NK-92 (cell line): ENCODE measurements around the gene UST.
"Not testable (repeated sequence)": the region's sequence is repeated elsewhere in the genome, so short reads cannot be mapped to it uniquely, and the experiment has no call there.

Source experiments
- DNase-seq: peaks from one replicate; lab custom pipeline; 2025; ENCODE audit not compliant: unreplicated experiment; lab: John Stamatoyannopoulos, UW

UST gene

DNA sequence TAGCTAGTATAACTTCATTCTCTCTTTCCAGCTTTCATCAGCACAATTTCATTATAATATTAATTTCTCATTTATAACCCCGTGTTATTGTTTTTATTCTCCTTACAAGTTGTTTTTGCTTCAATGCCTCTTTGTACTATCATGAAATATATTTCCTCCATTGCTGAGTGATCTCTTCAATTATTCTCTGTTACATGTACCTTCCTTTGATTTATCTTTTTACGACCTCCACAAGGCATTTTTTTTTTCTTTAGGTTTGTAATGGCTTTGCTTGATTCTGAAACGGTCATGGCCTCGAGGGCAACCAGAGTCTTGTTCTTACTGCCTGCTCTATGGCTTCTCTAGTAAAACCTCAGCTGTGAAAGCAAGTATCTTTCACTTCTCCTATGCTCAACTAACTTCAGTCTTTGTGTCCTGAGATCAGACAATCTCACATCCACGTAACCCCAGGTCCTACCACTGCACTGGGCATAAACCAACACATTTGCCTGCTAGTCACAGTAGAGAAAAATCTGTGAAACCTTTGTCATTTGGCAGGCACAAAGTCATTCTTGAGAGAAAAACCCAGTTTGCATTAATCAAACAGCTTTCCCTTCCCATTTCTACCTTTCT is 119.9 kb downstream of the UST start:
- no peak for DNase-seq

DNA sequence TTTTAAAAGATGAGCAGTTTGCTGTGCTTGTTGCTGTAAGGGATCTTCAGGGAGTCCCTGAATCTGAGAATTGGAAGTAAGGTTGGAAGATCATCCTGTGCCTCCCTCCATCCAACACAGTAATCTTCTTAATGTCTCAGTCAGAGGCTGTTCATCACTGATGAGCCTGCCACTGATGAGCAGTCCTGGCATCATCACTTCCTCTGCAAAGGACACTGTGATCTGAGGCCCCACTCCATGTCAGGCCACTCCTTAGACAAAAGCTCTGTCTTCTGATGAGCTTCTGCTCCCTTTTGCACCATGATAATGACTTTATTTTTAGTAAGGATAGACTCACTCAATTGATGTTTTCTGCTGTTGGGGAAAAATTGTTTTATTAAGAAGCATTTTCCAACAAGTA is 121.0 kb downstream of the UST start:
- no peak for DNase-seq

DNA sequence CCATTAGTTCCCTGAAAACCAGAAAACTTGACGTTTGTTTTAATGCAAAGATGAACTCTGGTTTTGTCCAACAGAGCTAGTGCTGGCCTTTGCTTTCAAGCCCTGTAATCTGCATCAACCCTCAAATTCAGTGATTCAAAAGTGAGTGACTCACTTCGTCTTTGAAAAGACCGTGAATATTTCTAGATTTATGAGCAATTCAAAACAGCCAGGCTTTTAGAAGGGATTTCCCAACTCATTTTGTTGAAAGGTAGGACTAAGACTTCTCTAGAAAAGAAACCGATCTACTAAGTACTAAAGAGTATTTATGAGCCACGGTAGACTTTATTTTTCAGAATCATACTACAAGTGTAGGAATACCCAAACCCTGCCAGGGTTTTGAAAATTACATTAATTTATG is 121.5 kb downstream of the UST start:
- no peak for DNase-seq

DNA sequence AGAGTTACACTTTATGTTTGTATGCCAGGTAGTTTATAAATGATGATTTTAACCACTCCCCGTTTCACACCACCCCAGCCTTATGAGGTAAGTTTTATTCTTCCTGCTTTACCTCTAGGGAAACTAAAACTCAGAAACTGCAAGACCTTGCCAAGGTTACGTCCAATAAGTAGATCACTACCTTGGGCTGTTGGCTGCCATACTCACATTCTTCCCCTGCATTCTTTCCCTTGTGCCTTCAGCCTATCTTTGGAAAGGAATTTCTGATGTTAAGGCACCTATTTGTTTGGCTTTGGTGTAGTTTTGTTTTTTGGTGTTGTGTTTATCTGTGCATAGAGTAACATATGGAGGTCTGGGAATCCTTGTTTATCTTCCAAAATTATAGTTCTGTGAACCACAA is 122.1 kb downstream of the UST start:
- DNase-seq: no peak

DNA sequence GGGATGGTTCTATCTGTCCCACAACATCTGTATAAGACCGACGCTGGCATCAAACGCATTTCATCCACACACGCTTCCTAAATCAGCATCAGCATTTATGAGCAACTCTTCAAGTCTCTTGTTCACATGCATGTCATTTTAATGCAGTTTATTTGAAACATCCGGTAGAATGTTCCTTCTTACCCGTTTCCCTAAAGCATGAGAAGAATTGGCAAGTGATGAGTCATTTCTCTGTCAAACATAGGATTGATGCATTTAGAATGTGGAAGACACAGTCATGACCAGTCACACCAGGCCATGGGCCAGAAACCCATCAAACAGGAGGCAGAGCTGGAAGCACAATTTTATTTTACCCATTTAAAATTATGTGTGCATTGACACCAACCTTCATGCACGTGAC is 122.8 kb downstream of the UST start:
- no peak for DNase-seq

DNA sequence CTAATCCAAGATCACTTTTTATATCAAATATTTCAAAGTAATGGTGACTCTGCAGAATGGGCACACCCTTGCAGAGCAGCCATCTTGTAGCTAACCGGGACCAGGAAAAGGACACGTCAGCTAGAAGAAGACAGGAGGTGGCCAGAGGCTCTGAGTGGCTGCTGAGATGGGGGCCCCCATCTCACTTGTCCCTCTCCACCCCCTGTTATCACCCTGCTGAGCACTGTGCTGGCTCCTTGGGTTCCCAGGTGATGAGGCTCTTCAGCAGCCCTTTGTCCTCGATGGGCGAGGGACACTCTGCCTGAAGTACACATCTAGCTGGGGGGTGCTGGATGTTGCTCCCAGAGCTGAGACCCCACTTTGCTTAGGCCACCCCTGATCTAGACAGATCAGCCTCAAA is 126.3 kb downstream of the UST start:
- DNase-seq: no peak

DNA sequence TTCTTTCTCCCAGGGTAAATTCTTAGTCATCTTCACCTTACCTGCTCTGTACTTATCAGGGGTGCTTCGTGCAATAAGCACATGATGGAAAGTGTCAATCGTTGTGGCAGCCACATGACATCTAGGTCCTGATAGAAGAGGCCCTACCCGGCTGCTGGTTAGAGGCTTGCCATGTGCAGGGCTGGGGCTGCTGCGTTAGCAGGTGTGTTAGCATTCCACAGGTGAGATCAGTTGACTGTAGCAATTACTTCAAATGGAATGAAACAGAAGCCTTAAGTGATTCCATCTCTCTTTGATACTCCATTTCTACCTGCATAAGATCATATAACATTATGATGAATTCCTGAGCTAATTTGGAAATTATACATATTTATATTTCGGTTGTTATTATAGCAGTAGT is 127.0 kb downstream of the UST start:
- DNase-seq: no peak

DNA sequence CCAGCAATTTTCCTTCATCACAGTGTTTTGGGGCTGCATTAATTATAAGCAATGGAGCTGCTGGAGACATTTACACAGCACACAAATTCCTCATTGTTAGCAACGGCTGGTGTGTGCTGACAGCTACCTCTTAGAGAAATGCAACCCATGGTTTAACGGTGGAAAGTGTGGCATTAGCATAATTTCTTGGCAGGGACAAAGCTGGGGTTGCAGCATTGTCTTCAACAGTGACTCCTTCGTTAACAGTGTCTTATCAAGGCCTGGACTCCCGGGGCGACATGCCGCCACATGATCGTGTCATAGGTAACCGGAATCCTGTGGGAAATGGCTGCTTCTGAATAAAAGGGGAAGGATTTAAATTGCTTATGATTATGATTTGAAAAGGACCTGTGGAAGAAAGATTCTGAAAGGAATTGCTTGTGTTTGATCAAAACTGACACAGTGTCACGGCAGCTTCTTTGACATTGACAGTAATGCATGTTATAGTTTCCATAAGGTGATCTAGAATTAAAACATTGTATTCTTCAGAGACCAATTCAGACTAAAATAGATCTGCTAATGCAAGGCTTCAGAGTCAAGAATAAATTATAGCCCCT is 128.0 kb downstream of the UST start:
- DNase-seq: no peak

DNA sequence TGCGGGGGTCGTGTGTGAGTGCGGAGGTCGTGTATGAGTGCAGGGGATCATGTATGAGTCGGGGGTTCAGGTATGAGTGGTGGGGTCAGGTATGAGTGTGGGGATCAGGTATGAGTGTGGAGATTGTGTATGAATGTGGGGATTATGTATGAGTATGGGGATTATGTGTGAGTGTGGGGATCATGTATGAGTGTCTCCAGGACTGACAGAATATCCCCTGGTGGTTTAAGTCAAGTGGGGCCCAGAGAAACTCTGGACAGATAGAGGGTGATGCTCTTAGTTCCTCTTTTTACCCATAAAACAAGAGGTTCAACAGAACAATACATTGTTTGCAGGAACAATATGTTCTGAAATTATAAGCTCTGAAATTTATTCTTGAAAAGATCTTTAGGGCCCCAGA is 131.9 kb downstream of the UST start:
- no peak for DNase-seq

DNA sequence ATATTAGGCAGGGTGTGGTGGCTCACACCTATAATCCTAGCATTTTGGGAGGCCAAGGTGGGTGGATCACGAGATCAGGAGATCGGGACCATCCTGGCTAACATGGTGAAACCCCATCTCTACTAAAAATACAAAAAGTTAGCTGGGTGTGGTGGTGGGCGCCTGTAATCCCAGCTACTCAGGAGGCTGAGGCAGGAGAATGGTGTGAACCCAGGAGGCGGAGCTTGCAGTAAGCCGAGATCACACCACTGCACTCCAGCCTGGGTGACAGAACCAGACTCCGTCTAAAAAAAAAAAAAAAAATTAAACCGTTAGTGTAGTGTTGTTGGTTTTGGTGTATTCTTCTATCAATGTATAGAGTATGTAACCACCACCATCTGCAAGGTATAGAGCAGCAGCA is 133.9 kb downstream of the UST start:
- DNase-seq: not testable (repeated sequence)

DNA sequence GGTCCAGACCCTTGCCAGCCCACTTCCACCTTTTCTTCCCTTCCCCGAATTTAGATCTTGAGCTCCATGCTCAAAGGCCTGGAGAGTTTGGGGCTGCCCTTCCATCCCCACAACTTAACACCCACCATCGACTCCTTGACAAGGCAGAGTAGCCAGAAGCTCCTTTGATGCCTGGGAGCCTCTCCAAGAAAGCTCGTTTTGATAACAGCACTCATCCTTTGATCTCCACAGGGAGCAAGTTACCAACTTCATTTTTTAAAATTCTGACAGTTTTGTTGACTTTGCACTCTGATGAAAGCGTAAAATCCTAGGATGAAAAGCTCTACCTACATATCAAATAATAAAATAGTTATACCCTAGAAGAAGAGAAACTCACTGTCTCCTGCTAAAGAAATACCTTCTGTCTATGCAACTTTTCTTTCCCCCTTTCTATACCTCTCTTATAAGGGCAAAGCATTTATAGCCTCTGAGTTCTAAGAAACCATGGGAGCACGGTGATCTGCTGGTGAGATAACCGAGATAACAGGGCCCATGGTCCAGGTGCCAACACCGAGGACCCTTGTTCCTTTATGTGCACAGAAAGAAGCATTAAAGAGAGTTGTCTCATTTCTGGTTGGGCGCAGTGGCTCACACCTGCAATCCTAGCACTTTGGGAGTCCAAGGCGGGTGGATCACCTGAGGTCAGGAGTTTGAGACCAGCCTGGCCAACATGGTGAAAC is 134.9 kb downstream of the UST start:
- no peak for DNase-seq

DNA sequence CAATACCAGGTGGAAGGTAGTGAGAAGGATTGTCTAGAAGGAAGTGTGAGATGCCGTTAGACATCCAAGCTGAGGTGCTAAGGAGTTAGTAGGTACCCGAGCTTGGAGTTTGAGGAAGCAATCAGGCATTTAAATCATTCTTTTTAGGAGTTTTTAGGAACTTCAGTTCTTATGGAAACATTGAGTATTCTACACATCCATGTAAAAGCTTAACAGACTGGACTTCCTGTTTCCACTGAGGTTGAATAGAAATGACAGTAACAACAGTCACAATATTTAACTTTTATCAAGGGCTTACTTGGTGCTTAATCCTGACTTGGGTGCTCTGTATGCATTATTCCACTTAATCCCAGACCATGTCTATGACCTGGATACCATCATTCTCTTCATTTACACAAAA is 136.4 kb downstream of the UST start:
- no peak for DNase-seq

DNA sequence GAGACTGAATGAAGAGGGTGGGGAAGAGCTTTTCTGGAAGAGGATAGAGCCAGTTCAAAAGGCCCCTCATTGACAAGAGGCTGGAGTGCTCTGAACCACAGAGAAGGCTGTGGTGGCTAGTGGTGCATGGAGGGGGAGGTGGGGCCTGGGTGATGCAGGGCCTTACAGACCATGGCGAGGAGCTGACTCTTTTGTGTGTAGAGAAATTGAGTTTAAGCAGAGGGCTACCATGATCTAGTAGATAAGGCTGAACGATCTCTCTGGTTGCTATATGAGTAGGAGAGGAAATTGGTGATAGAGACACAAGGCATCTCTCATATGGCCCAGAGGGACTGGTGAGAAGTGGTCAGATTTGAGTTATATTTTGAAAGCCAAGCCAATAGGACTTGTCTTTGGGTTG is 137.6 kb downstream of the UST start:
- no peak for DNase-seq

DNA sequence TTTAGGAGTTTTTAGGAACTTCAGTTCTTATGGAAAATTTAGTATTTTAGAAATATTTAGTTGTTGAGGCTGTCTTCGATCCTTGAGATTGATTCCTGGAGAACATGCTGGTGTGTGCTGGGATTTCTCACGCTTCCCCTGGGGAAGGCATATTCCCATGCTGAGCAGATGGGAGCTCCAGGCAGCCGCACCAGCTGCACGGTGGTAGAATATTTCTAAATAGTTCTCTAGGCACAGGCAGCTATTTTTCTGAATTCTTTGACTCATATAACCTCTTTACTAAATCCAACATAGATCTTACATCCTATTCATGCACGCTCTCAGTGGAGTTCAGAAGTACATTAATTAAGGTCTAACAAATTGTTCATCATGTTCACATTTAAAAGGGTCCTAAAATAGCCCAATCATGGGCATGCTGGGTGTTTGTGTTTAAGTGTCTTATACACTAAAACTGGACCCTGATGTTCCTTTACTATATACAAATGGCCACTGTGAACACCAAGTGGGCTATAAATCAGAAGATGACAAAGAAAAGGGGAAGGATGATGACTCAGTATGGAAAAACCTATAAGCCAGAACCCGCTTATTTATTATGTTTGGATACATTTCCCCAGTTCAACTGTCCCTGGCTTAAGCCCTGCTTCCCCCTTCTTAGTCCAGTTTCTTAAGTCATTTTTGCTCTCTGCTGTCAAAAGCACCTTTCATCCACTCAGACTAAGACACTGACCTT is 138.5 kb downstream of the UST start:
- no peak for DNase-seq

DNA sequence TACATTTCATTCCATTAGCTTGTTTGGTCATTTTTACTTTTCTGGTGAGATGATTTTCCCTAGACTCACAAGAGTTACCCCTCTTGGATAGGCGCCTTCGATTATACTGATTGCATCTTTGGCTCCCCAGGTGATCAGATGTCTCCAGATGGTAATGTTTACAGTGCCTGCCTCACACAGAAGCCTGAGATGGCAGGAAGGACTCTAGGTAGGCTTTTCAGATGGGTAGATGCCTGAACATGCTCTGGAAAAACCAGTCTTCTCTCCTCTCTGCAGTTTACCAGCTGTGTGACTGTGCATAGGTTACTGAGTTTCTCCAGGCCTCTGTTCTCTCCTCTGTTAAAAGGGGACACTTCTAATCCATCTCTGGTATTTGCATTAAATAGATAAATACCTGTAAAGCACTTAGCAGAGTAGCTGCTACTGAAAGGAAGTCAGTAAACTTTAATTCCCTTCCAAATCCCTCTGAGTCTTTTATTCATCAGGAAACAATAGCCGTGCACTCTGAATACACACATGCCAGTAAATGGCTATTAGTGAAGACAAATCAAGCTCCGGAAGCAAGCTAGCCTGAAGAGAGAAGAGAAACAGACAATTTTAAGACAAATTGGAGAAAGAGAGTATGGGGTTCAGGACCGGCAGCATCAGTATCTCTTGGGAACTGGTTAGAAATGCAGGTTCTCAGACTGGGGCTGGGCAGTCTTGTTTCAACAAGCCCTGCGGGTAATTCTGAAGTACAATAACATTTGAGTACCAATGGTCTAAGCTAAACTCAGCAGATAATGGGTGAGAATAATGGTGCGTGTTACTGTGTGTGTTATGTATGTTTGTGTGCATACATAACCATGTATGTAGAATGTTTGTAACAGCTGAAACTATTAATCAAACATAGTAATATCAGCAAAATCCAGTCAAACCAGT is 139.4 kb downstream of the UST start:
- no peak for DNase-seq

DNA sequence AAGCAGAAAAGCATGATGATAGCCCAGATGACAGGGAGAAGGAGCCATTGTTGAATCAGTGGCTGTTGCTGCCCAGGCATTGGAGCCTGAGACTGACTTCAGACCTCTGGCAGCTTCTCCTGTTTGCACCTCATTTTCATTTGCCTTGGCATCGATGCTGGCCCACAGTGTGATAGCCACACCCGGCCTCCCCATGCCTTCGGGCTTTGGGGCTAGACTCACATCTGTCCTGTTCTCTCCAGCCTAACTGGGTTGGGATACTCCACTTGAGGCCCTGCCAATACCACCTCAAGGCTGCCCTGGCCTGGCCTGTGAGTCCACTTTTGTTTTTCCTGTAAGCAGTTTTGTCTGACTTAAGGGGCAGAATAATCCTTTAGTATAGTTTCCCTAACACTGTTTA is 140.4 kb downstream of the UST start:
- DNase-seq: no peak

DNA sequence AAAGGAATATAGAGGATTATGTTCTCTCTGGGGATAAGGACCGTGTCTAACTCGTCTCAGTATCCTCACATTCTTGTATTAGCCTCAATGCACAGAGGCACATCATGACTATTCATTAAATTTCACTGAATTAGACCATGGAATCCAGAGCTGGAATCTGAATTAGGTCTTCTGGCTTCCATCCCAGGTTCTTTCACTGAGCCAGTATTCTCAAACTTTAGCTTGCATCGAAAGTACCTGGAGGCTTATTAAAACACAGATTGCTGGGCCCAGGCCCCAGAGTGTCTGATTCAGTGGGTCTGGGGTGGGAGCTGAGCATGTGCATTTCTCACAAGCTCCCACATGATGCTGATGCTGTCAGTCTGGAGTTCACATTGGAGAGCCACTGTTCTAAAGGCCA is 142.0 kb downstream of the UST start:
- no peak for DNase-seq

DNA sequence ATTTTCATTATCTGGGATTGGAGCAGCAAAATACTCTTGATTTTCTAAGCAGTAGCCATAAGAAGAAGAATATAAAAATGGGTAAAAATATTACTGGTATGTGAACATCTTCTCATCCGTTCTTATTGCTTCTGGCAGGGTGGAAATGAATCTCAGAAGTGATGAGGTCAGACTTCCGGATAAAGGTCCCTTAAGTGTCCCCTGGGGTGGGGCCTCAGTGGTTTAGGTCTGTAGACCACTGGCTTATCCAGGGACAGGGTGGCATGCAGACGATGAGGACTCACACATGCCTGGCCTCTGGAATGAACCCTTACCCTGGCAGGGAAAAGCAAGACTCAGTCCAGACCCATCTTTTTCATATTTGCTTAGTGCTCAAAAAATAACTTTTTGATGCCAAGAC is 143.3 kb downstream of the UST start:
- DNase-seq: no peak

DNA sequence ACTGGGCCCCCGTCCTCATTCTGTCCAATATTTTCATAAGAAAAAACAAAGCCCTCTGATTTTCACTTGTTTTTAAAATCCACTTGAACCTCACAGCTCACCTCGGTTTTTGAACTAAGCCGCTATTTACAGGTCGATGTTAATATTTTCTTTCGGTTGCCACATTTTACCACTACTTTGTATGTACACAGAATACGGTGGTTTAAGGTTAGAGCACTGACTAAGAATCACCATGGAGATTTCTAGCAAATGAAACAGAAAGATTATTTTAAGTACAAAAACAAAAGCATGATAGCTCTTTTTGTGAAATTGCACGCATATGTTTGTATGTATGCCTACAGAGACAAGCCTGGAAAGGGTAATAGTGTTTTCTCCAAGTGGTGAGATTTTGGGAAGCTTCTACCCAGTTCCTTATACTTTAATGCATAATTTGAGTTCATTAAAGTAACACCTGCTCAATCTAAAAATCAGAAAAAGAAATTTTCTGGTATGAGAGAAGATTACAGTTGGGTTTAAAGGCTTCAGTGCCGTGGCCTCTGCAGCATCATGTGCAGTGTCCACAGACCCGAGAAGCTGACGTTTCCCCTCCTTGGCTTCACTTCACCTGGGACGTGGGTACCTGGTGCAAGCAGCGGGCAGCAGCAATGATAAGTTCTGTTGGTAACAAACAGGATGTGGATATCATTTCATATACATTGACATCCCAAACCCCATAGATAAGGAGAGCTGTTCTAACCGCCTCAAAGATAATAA is 144.0 kb downstream of the UST start:
- DNase-seq: no peak

DNA sequence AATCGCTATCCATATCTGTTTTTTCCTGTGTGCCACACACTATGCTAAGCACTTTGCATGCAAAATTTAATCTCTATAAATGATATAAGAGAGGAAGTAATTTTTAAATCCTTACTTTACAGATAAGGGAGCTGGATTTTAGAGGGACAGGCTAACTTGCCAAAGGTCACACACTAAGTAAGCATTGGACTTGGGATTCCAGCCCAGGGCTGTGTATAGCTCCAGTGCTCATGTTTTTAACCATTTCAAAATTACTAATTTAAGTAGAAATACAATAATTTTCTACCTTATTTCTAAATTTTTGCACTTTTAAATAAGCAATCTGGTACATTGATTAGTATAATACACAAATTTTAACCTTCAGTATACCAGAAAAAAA is 144.6 kb downstream of the UST start:
- no peak for DNase-seq
